NCI-H69 (cell line): Measurements from ENCODE around the gene LRRN4CL.
"Not testable (repeated sequence)": the region's sequence is repeated elsewhere in the genome, so short reads cannot be mapped to it uniquely, and the experiment has no call there.

Source experiments
- DNase-seq: peaks from one replicate; lab custom pipeline; 2025; lab: John Stamatoyannopoulos, UW

The LRRN4CL gene

GRCh38 chr11:62709247-62710000, 20.1 kb upstream of the LRRN4CL start:
- DNase-seq = peak; percentile 99

- DNase-seq = peak; percentile 83
These were observed 19.5 kb upstream of the LRRN4CL start for GRCh38 chr11:62708793-62709192.

GRCh38 chr11:62708392-62708791, 19.1 kb upstream of the LRRN4CL start:
- DNase-seq = no peak

GRCh38 chr11:62707277-62707861, 18.0 kb upstream of the LRRN4CL start, which contains the start of the genes BSCL2 and GNG3:
Gene BSCL2 (minus strand): TSS chr11:62707424. CDS start chr11:62707195, 229 bp downstream.
Gene GNG3 (plus strand): TSS chr11:62707676. CDS start chr11:62708296, 620 bp downstream.
- peak; percentile 48 for DNase-seq

GRCh38 chr11:62706850-62707247, 17.5 kb upstream of the LRRN4CL start:
- DNase-seq = peak; percentile 29

- peak; percentile 99 for DNase-seq
These were observed 16.8 kb upstream of the LRRN4CL start for GRCh38 chr11:62705880-62706849.

GRCh38 chr11:62705413-62705812, 16.1 kb upstream of the LRRN4CL start:
- peak; percentile 66 for DNase-seq

GRCh38 chr11:62703921-62704320, 14.6 kb upstream of the LRRN4CL start:
- not testable (repeated sequence) for DNase-seq

- no peak for DNase-seq
These were observed 12.9 kb upstream of the LRRN4CL start for GRCh38 chr11:62702246-62702645.

- DNase-seq = peak; percentile 85
These were observed 5.3 kb upstream of the LRRN4CL start for GRCh38 chr11:62694455-62695167.

- not testable (repeated sequence) for DNase-seq
These were observed 4.3 kb upstream of the LRRN4CL start for GRCh38 chr11:62693624-62694023.

- DNase-seq = no peak
These were observed 839 bp downstream of the LRRN4CL start for GRCh38 chr11:62688491-62688890.

GRCh38 chr11:62687508-62688396, 1.6 kb downstream of the LRRN4CL start:
- peak; percentile 47 for DNase-seq

- peak; percentile 47 for DNase-seq
These were observed 6.8 kb downstream of the LRRN4CL start for GRCh38 chr11:62682518-62682917.

GRCh38 chr11:62680825-62681240, 8.5 kb downstream of the LRRN4CL start:
- peak; percentile 75 for DNase-seq

GRCh38 chr11:62678770-62679696, 10.3 kb downstream of the LRRN4CL start, which contains the start of gene UBXN1:
Gene UBXN1 (minus strand): TSS chr11:62679073. CDS start chr11:62678923, 150 bp downstream.
- DNase-seq = peak; percentile 93

GRCh38 chr11:62678433-62678769, 10.9 kb downstream of the LRRN4CL start:
- no peak for DNase-seq

- DNase-seq = no peak
These were observed 11.6 kb downstream of the LRRN4CL start for GRCh38 chr11:62677714-62678113.

GRCh38 chr11:62677156-62677555, 12.2 kb downstream of the LRRN4CL start:
- no peak for DNase-seq
